Measurements from ENCODE around the gene CELF2.

CELF2 gene

GRCh38 chr10:11063856-11064255, 46.2 kb downstream of the CELF2 start:
- H3K4me1 ChIP-seq (ENCODE audit: control insufficient read depth, insufficient read depth, low read length), result no peaks in the 10 kb centered on the region; the same call in 1 of the 2 replicates
- ChIA-PET CTCF (no interaction called here), POLR2A (no interaction called here)
- no peak overlapping the region for H3K4me3 ChIP-seq (ENCODE audit: low read depth, low read length)
- TF ChIP-seq ZNF747 (tag by site-specific recombination; IDR thresholded peaks at IDR 0.05), result no peak
- no peak for TF ChIP-seq ZNF623 (tag by site-specific recombination; IDR thresholded peaks at IDR 0.05)
- no peak for TF ChIP-seq ZNF621 (tag by site-specific recombination; IDR thresholded peaks at IDR 0.05)
- no peak for TF ChIP-seq ZFP69B (tag by site-specific recombination; IDR thresholded peaks at IDR 0.05)
- no peak for TF ChIP-seq RBAK (tag by site-specific recombination; IDR thresholded peaks at IDR 0.05)
- no peak for TF ChIP-seq ZNF223 (tag by site-specific recombination; IDR thresholded peaks at IDR 0.05)
- TF ChIP-seq ZNF423 (tag by site-specific recombination; IDR thresholded peaks at IDR 0.05), result no peak
- TF ChIP-seq ZFP3 (tag by site-specific recombination; IDR thresholded peaks at IDR 0.05; ENCODE audit: low read depth), result no peak
- no peak for TF ChIP-seq YY1 (tag by site-specific recombination; IDR thresholded peaks at IDR 0.05)
- no peak for TF ChIP-seq CTCF (tag by site-specific recombination; IDR thresholded peaks at IDR 0.05)
- H3K27ac ChIP-seq (ENCODE audit: extremely low read depth, low read depth, low read length), result no peak overlapping the region
- no peaks in the 10 kb centered on the region for H3K9me3 ChIP-seq (ENCODE audit: control insufficient read depth, insufficient read depth, low read depth, low read length)
- no peaks in the 10 kb centered on the region for H3K36me3 ChIP-seq (ENCODE audit: control insufficient read depth in 2 of 2, insufficient read depth in 1 of 2, low read length in 2 of 2)

DNA sequence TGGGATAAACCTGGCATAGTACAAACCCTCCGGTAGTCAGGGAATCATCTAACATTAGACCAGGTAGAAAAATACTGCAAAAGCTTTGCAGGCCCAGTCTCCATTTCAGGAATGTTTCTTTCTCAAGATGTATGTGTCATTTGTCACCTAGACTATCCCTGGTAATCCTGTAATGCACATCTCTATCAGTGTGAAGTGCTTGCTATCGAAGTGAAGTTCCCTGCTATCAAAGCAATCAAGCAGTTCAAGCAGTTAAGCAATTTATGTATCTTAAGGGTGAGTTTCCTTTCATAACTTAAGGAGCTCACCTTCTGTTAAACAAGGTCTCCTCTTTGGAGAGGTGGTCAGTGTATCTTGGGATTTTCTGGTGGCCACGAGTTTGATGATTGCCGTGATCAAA, 47.2 kb downstream of the CELF2 start:
- TF ChIP-seq ZNF501 (tag by site-specific recombination; IDR thresholded peaks at IDR 0.05) (no peak), ZNF530 (tag by site-specific recombination; IDR thresholded peaks at IDR 0.05; ENCODE audit: low read depth) (no peak), HOXC10 (CRISPR knock-in tag; IDR thresholded peaks at IDR 0.05) (no peak), ZNF776 (tag by site-specific recombination; IDR thresholded peaks at IDR 0.05; ENCODE audit: borderline replicate concordance) (no peak), KLF9 (tag by site-specific recombination; IDR thresholded peaks at IDR 0.05; ENCODE audit: low read depth) (no peak), ZNF555 (tag by site-specific recombination; conservative IDR thresholded peaks at IDR 0.05) (no peak), REST (tag by site-specific recombination; IDR thresholded peaks at IDR 0.05) (no peak), ZNF211 (tag by site-specific recombination; IDR thresholded peaks at IDR 0.05; ENCODE audit: low read depth) (no peak), ZBTB17 (tag by site-specific recombination; IDR thresholded peaks at IDR 0.05) (no peak), ZNF513 (tag by site-specific recombination; IDR thresholded peaks at IDR 0.05) (no peak), ZNF266 (tag by site-specific recombination; IDR thresholded peaks at IDR 0.05; ENCODE audit: low read depth) (no peak), ZBTB8A (tag by site-specific recombination; IDR thresholded peaks at IDR 0.05) (no peak), MEIS1 (CRISPR knock-in tag; IDR thresholded peaks at IDR 0.05; ENCODE audit: borderline replicate concordance) (no peak), ZNF768 (tag by site-specific recombination; IDR thresholded peaks at IDR 0.05) (no peak), ZIC2 (tag by site-specific recombination; IDR thresholded peaks at IDR 0.05) (no peak), GLI4 (tag by site-specific recombination; IDR thresholded peaks at IDR 0.05) (no peak)
- TF ChIP-seq, protein P1, sequence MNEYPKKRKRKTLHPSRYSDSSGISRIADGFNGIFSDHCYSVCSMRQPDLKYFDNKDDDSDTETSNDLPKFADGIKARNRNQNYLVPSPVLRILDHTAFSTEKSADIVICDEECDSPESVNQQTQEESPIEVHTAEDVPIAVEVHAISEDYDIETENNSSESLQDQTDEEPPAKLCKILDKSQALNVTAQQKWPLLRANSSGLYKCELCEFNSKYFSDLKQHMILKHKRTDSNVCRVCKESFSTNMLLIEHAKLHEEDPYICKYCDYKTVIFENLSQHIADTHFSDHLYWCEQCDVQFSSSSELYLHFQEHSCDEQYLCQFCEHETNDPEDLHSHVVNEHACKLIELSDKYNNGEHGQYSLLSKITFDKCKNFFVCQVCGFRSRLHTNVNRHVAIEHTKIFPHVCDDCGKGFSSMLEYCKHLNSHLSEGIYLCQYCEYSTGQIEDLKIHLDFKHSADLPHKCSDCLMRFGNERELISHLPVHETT (tag by site-specific recombination; IDR thresholded peaks at IDR 0.05), result no peak
- H3K4me3 ChIP-seq (ENCODE audit: low read depth, low read length), result no peak overlapping the region
- CTCF ChIA-PET, result no interaction called here
- H3K36me3 ChIP-seq (ENCODE audit: control insufficient read depth in 2 of 2, insufficient read depth in 1 of 2, low read length in 2 of 2), result no peaks in the 10 kb centered on the region
- H3K9me3 ChIP-seq (ENCODE audit: control insufficient read depth, insufficient read depth, low read depth, low read length), result no peaks in the 10 kb centered on the region
- POLR2A ChIA-PET, result no interaction called here
- no peaks in the 10 kb centered on the region for H3K4me1 ChIP-seq (ENCODE audit: control insufficient read depth, insufficient read depth, low read length)
- H3K27ac ChIP-seq (ENCODE audit: extremely low read depth, low read depth, low read length), result no peak overlapping the region
